Ecto neural progenitor cell (in vitro differentiated cells): Measurements from ENCODE around the gene ST3GAL5.

Source experiments
- DNase-seq: peaks from one replicate; pipeline ENCODE4 v3.0.0-alpha.2; 2018; ENCODE audit warnings: low spot score

ST3GAL5 gene

GRCh38 chr2:85866165-85866659 is 22.6 kb downstream of the ST3GAL5 start:
- no peak for DNase-seq

DNA sequence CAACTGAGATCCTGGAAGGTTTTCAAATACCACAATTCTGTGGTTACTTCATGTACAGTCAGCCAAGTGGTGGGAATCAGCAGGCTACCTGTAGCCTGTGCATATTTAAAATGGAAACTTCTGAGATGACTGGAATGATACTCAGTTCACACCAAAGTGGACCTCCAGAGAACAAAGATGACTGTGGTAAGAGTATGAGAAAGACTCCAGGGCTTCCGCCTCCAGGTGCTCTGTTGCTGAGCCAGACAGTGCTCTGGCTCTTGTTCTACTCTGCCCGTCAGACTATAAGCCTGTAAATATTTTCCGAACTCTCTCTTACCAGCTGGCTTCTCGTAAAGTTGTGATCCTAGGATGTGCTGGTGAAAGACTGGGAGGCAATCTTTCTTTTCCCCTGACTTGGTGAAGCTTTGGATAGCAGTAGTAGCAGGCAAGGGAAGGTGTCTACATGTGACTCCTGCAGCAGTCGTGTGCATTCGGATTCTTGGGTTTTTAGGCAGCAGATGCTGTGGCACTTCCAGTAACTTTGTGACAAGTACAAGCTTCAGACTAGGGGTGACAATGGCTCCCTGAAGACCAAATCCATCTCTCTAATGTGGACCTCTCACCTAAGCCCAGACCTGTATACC is 23.1 kb downstream of the ST3GAL5 start:
- DNase-seq: no peak

DNA sequence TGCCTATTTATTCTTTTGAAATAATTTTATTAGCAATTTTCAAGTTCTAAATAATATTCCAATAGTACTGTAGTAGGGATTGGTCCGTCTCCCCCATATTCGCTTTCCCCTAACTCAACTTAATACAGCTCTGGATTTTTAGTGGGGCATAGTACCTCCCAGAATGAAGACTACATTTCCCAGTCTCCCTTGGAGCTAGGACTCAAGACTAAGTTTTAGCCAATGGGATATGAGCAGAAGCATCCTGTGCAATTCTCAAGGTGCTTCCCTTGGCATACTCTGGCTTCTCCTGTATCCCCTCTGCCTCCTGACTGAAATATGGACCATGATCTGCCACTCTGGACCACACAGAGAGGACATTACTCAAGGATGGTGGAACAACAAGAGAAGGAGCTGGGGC is 24.1 kb downstream of the ST3GAL5 start:
- DNase-seq: no peak

- no peak for DNase-seq
Measured at GRCh38 chr2:85862426-85862825, 26.4 kb downstream of the ST3GAL5 start.

DNA sequence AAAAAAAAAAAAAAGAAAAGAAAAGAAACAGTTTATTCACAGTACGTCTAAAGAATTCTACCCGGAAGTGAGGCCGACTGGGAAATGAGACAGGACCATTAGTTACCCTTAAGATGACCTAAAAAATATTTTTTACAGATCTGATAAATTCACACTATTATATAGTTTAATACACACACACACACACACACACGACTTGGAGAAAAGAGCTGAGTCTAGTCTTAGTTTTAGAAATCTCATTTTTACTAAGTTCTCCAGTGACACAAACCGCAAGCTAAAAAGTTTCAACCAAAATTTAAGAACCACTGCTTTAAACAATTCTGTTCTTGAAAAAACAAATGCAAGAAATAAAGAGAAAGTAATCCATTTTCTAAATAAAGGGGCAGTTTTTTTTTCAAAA is 27.1 kb downstream of the ST3GAL5 start:
- no peak for DNase-seq

- no peak for DNase-seq
Measured at GRCh38 chr2:85861180-85861579, 27.6 kb downstream of the ST3GAL5 start.

DNA sequence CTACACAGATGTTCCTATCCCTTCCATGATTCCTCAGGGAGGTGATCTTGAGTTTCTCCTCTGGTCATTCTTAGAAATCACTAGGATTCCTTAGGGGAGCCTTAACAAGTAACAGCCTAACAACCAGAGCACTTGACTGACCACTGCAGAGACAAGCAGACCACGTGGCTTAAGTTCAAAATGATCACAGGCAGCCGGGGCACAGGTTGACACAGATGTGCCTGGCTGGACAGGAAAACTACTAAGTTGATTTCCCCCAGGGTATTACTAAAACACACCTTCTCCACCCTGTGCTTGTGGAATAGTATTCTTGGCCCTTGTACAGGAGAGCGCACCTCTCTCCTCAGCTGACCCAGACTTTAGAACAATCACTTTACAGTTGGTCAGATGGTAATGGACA is 29.9 kb downstream of the ST3GAL5 start:
- no peak for DNase-seq

DNA sequence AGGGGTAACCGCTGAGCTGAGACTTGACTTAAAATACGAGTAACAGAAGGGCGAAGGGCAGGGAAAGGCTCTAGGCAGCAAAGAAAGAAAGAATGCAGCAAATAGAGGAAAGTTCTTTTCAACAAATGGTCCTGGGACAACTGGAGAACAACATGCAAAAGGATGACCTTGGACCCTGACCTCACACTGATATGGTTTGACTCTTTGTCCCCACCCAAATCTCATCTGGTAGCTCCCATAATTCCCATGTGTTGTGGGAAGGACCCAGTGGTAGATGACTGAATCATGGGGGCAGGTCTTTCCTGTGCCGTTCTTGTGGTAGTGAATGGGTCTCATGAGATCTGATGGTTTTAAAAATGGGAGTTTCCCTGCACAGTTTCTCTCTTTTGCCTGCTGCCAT is 33.9 kb downstream of the ST3GAL5 start:
- no peak for DNase-seq

DNA sequence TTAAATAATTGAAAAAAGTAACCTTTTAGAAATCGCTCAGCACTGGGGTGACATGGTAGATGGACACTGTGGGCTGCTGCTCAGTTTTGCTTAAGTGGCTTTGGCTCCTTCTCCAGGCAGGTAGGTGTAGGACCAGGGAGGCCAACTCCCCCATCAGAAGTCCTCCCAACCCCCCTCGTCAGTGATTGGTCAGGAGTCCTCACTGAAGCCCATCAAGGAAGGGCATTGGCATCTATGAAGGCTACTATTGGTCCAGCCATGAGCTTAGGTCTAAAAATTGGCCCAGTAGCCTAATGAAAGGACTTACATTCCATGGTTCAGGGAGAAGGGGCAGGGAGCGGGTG is 34.7 kb downstream of the ST3GAL5 start:
- no peak for DNase-seq

- no peak for DNase-seq
Measured at GRCh38 chr2:85853499-85854165, 35.2 kb downstream of the ST3GAL5 start.

- DNase-seq: no peak
Measured at GRCh38 chr2:85852937-85853498, 35.8 kb downstream of the ST3GAL5 start.

- no peak for DNase-seq
Measured at GRCh38 chr2:85852152-85852840, 36.5 kb downstream of the ST3GAL5 start.

GRCh38 chr2:85851253-85852151 is 37.3 kb downstream of the ST3GAL5 start:
- no peak for DNase-seq

DNA sequence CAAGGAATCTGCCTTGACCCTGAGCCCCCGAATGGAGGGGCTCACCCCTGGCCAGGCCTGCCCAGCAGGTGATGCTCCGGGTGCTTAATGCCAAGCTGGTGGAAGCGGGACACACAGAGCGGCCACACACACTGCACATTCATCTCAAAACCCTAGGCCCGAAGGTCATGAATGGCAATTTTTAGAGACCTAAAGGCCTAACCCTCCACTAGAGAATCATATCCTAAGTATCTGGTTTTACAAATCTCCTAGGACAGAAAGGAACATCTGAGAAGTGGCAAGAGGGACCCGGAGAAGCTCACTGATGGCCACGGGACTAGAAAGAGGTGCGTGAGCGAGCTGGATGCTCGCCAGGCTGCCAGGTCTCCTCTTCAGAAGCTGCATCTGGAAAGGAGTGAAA is 38.3 kb downstream of the ST3GAL5 start:
- DNase-seq: no peak

- no peak for DNase-seq
Measured at GRCh38 chr2:85847051-85847588, 41.7 kb downstream of the ST3GAL5 start.

GRCh38 chr2:85846411-85846810 is 42.4 kb downstream of the ST3GAL5 start:
- DNase-seq: no peak

- no peak for DNase-seq
Measured at GRCh38 chr2:85844486-85844885, 44.3 kb downstream of the ST3GAL5 start.

GRCh38 chr2:85843543-85843942 is 45.2 kb downstream of the ST3GAL5 start:
- DNase-seq: no peak

DNA sequence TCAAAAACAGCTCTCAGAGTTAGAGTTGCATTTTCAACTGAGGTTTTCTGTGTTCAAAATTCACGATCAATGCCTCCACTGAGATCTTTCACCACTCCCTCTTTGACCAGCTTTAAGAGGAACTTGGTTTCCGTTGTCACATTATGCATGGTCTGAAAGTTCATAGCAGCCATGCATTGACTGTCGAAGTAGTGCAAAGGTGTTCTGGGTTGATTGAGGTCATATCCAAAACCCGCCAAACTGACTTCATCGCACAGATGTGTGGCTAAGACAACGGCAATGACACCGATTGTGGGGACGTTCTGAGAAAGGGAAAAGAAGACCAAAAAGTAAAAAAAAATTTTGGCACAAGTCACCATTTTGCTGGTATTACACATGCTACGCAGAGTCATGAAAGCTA is 48.7 kb downstream of the ST3GAL5 start:
- DNase-seq: no peak

DNA sequence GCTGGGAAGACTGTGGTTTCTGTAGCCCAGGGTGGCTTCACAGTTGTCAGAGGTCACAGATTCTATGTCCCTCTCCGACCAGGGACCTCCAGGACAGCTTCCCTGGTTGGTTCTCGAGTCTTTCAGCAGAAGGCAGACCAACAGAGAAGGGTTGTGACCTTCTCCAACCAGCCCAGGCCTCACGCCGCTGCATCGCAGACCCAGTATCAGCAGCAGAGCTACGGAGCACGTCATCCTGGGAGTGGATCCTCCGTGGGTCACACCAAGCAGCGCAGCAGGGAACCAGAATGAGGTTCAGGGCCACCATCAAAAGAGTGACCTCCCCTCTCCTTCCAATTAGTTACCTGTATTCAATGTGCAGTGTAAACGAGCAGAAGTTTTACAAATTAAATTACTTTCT is 49.3 kb downstream of the ST3GAL5 start:
- DNase-seq: no peak

- DNase-seq: no peak
Measured at GRCh38 chr2:85838641-85839040, 50.1 kb downstream of the ST3GAL5 start.

DNA sequence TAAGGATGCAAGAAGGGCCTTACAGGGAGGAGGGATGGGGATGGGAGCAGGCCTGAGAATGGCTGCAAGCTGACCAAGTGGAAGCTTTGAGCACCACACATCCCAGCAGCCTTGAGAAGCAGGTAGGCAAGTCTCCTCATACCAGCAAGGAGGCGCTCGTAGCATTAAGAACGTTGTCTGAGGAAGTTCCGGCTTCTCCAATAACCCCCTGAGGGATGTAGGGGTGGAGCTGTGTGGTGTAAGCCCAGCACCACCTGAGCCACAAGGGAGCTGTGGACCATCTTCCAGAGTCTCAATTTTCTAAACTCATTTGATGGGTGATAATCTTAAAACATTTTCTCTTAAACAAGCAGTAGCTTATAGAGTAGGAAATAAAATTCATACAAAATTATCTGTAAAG is 50.6 kb downstream of the ST3GAL5 start:
- DNase-seq: no peak
